Thyroid gland (tissue), 4 donors: Measurements from ENCODE around the gene HNRNPCL4. TPM values are rescaled to one million over a fixed set of nuclear protein-coding genes. Genes with fewer than 3 reads are reported as not detected.
"Not testable (repeated sequence)": the region's sequence is repeated elsewhere in the genome, so short reads cannot be mapped to it uniquely, and the experiment has no call there.

Experiments
- DNase-seq, 2 donors: peaks; one replicate each; pipeline ENCODE4 v3.0.0-alpha.2; 2019
- H3K27ac ChIP-seq, 3 donors: fragments of 200-600 bp; sonication (generic); 1 replicate in 2 of 3; 2 replicates in 1 of 3; pipeline ENCODE4 v1.5.1; 2016 to 2019; ENCODE audit warnings: mild to moderate bottlenecking in 1 of 3, moderate library complexity in 1 of 3
- H3K27me3 ChIP-seq: fragments of 200-600 bp; sonication (generic); one replicate; pipeline ENCODE4 v1.5.1; 2019
- H3K36me3 ChIP-seq, 2 donors: fragments of 200-600 bp; sonication (generic); one replicate each; pipeline ENCODE4 v1.5.1; 2016 to 2019
- H3K4me1 ChIP-seq, 2 donors: fragments of 200-600 bp; sonication (generic); one replicate each; pipeline ENCODE4 v1.5.1; 2017 to 2019
- H3K4me3 ChIP-seq, 3 donors: fragments of 200-600 bp; sonication (generic); replicated peaks in 1 of 3; 1 replicate in 2 of 3; 2 replicates in 1 of 3; pipeline ENCODE4 v1.5.1; 2016; ENCODE audit warnings: mild to moderate bottlenecking in 1 of 3
- H3K9me3 ChIP-seq: fragments of 200-600 bp; sonication (generic); one replicate; pipeline ENCODE4 v1.5.1; 2017
- WGBS, 2 donors: methylation state at CpG; one replicate each; pipeline ENCODE4 v1.1.5; 2017; 5-methylcytosine and 5-hydroxymethylcytosine counted together
- intact Hi-C: fragments of 100-400 bp; cut with DNase I; formaldehyde crosslinking; loops from one replicate; pipeline ENCODE4 v1.15.1; 2023
- total RNA-seq, 4 donors: library from RNA; depleted of rRNA; stranded (reverse); fragments of >200 nt; gene quantifications; one replicate each; pipeline ENCODE4 v1.2.3, GENCODE V29; 2016

HNRNPCL4 gene
- not detected for total RNA-seq

- H3K36me3 ChIP-seq, DNase-seq, intact Hi-C loops, H3K27ac ChIP-seq, H3K9me3 ChIP-seq, H3K4me1 ChIP-seq, H3K27me3 ChIP-seq, H3K4me3 ChIP-seq: not testable (repeated sequence)
- no CpG with 5 or more reads among the region's 8 CpGs for WGBS, 2 donors
These were observed at the start of gene HNRNPCL4 for GRCh38 chr1:13165531-13165930. Gene HNRNPCL4, minus strand, starts transcription at chr1:13165631. Its CDS starts 164 bp downstream, at chr1:13165467.

GRCh38 chr1:13208712-13209111 lies 43.3 kb upstream of the HNRNPCL4 start:
- H3K27me3 ChIP-seq, H3K4me1 ChIP-seq, H3K36me3 ChIP-seq, H3K9me3 ChIP-seq, intact Hi-C loops, DNase-seq, H3K4me3 ChIP-seq, H3K27ac ChIP-seq: not testable (repeated sequence)
- WGBS, 2 donors = no CpG with 5 or more reads among the region's 9 CpGs

- H3K36me3 ChIP-seq, H3K9me3 ChIP-seq, intact Hi-C loops, H3K4me3 ChIP-seq, H3K27me3 ChIP-seq, H3K27ac ChIP-seq, DNase-seq, H3K4me1 ChIP-seq: not testable (repeated sequence)
- WGBS, 2 donors = no CpG with 5 or more reads among the region's 5 CpGs
These were observed 35.9 kb upstream of the HNRNPCL4 start, which contains the start of gene PRAMEF13 for GRCh38 chr1:13201309-13201708. Gene PRAMEF13, minus strand, starts transcription at chr1:13201409. Its CDS starts 1,820 bp downstream, at chr1:13199589.

- WGBS, 2 donors = 82% methylated on average over 1 of the region's 2 CpGs; no CpG with 5 or more reads in 1 of the 2 donors
- not testable (repeated sequence) for H3K4me3 ChIP-seq, H3K4me1 ChIP-seq
These were observed 6.1 kb upstream of the HNRNPCL4 start, which contains the start of gene PRAMEF9 for GRCh38 chr1:13171548-13171947. Gene PRAMEF9, plus strand, starts transcription at chr1:13171848. Its CDS starts 3,433 bp downstream, at chr1:13175281.

GRCh38 chr1:13155909-13156308 lies 9.5 kb downstream of the HNRNPCL4 start, which contains the start of gene PRAMEF26:
Gene PRAMEF26, minus strand, starts transcription at chr1:13156009. Its CDS starts 2,914 bp downstream, at chr1:13153095.
- intact Hi-C loops, H3K4me1 ChIP-seq, H3K27ac ChIP-seq, H3K27me3 ChIP-seq, DNase-seq, H3K4me3 ChIP-seq, H3K9me3 ChIP-seq, H3K36me3 ChIP-seq: not testable (repeated sequence)
- 80% methylated on average over 1 of the region's 5 CpGs; no CpG with 5 or more reads in 1 of the 2 donors for WGBS, 2 donors

More at GRCh38 chr1:13171548-13171947, 6.1 kb upstream of the HNRNPCL4 start, which contains the start of gene PRAMEF9:
- H3K27me3 ChIP-seq, intact Hi-C loops, H3K9me3 ChIP-seq, H3K27ac ChIP-seq, DNase-seq, H3K36me3 ChIP-seq: not testable (repeated sequence)

- H3K4me1 ChIP-seq, H3K4me3 ChIP-seq, intact Hi-C loops, H3K27ac ChIP-seq, H3K36me3 ChIP-seq, H3K27me3 ChIP-seq, H3K9me3 ChIP-seq, DNase-seq: not testable (repeated sequence)
- WGBS, 2 donors = 96 to 97% methylated on average over 6 of the region's 6 CpGs
These were observed 48.7 kb downstream of the HNRNPCL4 start, which contains the start of gene HNRNPCL2 for GRCh38 chr1:13116754-13117153. Gene HNRNPCL2, minus strand, starts transcription at chr1:13116854. Its CDS starts 454 bp downstream, at chr1:13116400.

Other genes starting within 250 kb of the HNRNPCL4 start
- gene PRAMEF7, start 249.0 kb downstream of the HNRNPCL4 start, total RNA-seq = not detected
- gene PRAMEF6, start 218.1 kb downstream of the HNRNPCL4 start, total RNA-seq = not detected
- gene PRAMEF27, start 109.1 kb downstream of the HNRNPCL4 start, total RNA-seq = not detected
- not detected for gene HNRNPCL3, start 104.9 kb downstream of the HNRNPCL4 start, total RNA-seq
- gene PRAMEF25, start 94.9 kb downstream of the HNRNPCL4 start, total RNA-seq = not detected
- not detected for gene HNRNPCL2, start 48.8 kb downstream of the HNRNPCL4 start, total RNA-seq
- gene PRAMEF26, start 9.6 kb downstream of the HNRNPCL4 start, total RNA-seq = not detected
- not detected for gene PRAMEF9, start 6.2 kb upstream of the HNRNPCL4 start, total RNA-seq
- not detected for gene PRAMEF13, start 35.8 kb upstream of the HNRNPCL4 start, total RNA-seq
- not detected for gene PRAMEF18, start 60.5 kb upstream of the HNRNPCL4 start, total RNA-seq
- gene PRAMEF5, start 88.6 kb upstream of the HNRNPCL4 start, total RNA-seq = not detected
- gene PRAMEF8, start 119.5 kb upstream of the HNRNPCL4 start, total RNA-seq = not detected
- not detected for gene PRAMEF33, start 137.9 kb upstream of the HNRNPCL4 start, total RNA-seq
- not detected for gene PRAMEF15, start 149.9 kb upstream of the HNRNPCL4 start, total RNA-seq
- not detected for gene PRAMEF14, start 181.5 kb upstream of the HNRNPCL4 start, total RNA-seq
- not detected for gene PRAMEF19, start 206.3 kb upstream of the HNRNPCL4 start, total RNA-seq
- gene PRAMEF17, start 224.0 kb upstream of the HNRNPCL4 start, total RNA-seq = not detected
- not detected for gene PRAMEF20, start 244.8 kb upstream of the HNRNPCL4 start, total RNA-seq